GM19452 (cell line): ENCODE results near the gene CLDN12.
A peak's percentile ranks its signal among the peaks of the same experiment; 100 is the strongest.
"Not testable (repeated sequence)": the region's sequence is repeated elsewhere in the genome, so short reads cannot be mapped to it uniquely, and the experiment has no call there.

Experiments used
- ATAC-seq: cut with Tn5 transposase; IDR thresholded peaks from one replicate; pipeline ENCODE4 v1.9.1; 2021; ENCODE audit not compliant: unreplicated experiment

The CLDN12 gene

GRCh38 chr7:90432752-90433151 is 29.5 kb downstream of the CLDN12 start:
- ATAC-seq, result no peak

GRCh38 chr7:90433221-90433620 is 30.0 kb downstream of the CLDN12 start:
- no peak for ATAC-seq

- no peak for ATAC-seq
These were observed 42.4 kb downstream of the CLDN12 start for GRCh38 chr7:90445633-90446032.

- ATAC-seq, result no peak
These were observed 43.1 kb downstream of the CLDN12 start for GRCh38 chr7:90446137-90446899.

- no peak for ATAC-seq
These were observed 50.1 kb downstream of the CLDN12 start for GRCh38 chr7:90453259-90453891.

- no peak for ATAC-seq
These were observed 50.7 kb downstream of the CLDN12 start for GRCh38 chr7:90453931-90454330.

GRCh38 chr7:90455163-90456030 is 52.1 kb downstream of the CLDN12 start:
- ATAC-seq, result peak; percentile 86

- ATAC-seq, result no peak
These were observed 54.8 kb downstream of the CLDN12 start for GRCh38 chr7:90458104-90458503.

GRCh38 chr7:90459888-90460287 is 56.6 kb downstream of the CLDN12 start:
- ATAC-seq, result no peak

- no peak for ATAC-seq
These were observed 58.0 kb downstream of the CLDN12 start for GRCh38 chr7:90461219-90461618.

- not testable (repeated sequence) for ATAC-seq
These were observed 59.9 kb downstream of the CLDN12 start for GRCh38 chr7:90463151-90463628.
